ENCODE measurements around the gene MFGE8. TPM values are rescaled to one million over a fixed set of nuclear protein-coding genes. Genes with fewer than 3 reads are reported as not detected.

MFGE8 gene
- total RNA-seq, 4 donors from 2014 or later = 56.9 to 228 (median 74.1) TPM

GRCh38 chr15:88906130-88906529 is 7.0 kb downstream of the MFGE8 start:
- DNase-seq = no peak
- in situ Hi-C loops (cut with MboI; ENCODE audit: low pct_ligation_motif_present in 1 of 4, low pct_unique_long_range_greater_than_20kb in 1 of 4, low sequenced_read_pairs in 3 of 4) (loop anchor here (10.0 to 25.0 kb wide), 4 partner anchors 109 to 281 kb away; no protein-coding TSS in a partner anchor), intact Hi-C loops (cut with DNase I; ENCODE audit: low total_unique reads) (loop anchor here (5.0 to 10.0 kb wide), 2 partner anchors 111 to 269 kb away; no protein-coding TSS in a partner anchor)
- H3K4me3 ChIP-seq = no peak overlapping the region
- WGBS, 2 donors (ENCODE audit: low coverage in 1 of 2) = 82% methylated on average over 1 of the region's 1 CpG; no CpG with 5 or more reads in 1 of the 2 donors
- H3K27ac ChIP-seq = no peak overlapping the region
- H3K36me3 ChIP-seq = no peaks in the 10 kb centered on the region
- no peaks in the 10 kb centered on the region for H3K9me3 ChIP-seq
- no peaks in the 10 kb centered on the region for H3K27me3 ChIP-seq
- TF ChIP-seq EP300 (IDR thresholded peaks at IDR 0.05; ENCODE audit: low read depth) (no peak), POLR2A (IDR thresholded peaks at IDR 0.05) (no peak), CTCF (IDR thresholded peaks at IDR 0.05) (no peak), POLR2AphosphoS5 (IDR thresholded peaks at IDR 0.05) (no peak)
- peaks cover 0 to 12% (median 4%) of the 10 kb centered on the region in 4 donors for H3K4me1 ChIP-seq

GRCh38 chr15:88905576-88905975 is 7.6 kb downstream of the MFGE8 start:
- no peak overlapping the region for H3K4me3 ChIP-seq
- no peak for DNase-seq
- in situ Hi-C loops (cut with MboI; ENCODE audit: low pct_ligation_motif_present in 1 of 4, low pct_unique_long_range_greater_than_20kb in 1 of 4, low sequenced_read_pairs in 3 of 4) = loop anchor here (10.0 to 25.0 kb wide), 4 partner anchors 109 to 282 kb away; no protein-coding TSS in a partner anchor
- TF ChIP-seq CTCF (IDR thresholded peaks at IDR 0.05) (no peak), POLR2AphosphoS5 (IDR thresholded peaks at IDR 0.05) (no peak), EP300 (IDR thresholded peaks at IDR 0.05; ENCODE audit: low read depth) (no peak), POLR2A (IDR thresholded peaks at IDR 0.05) (no peak)
- H3K27ac ChIP-seq = no peak overlapping the region
- no peaks in the 10 kb centered on the region for H3K9me3 ChIP-seq
- H3K36me3 ChIP-seq = no peaks in the 10 kb centered on the region
- H3K27me3 ChIP-seq = no peaks in the 10 kb centered on the region
- peaks cover 0 to 12% (median 4%) of the 10 kb centered on the region in 4 donors for H3K4me1 ChIP-seq
- WGBS, 2 donors (ENCODE audit: low coverage in 1 of 2) = 69% methylated on average over 8 of the region's 11 CpGs; no CpG with 5 or more reads in 1 of the 2 donors
- intact Hi-C loops (cut with DNase I; ENCODE audit: low total_unique reads) = loop anchor here (5.0 to 10.0 kb wide), 2 partner anchors 112 to 269 kb away; no protein-coding TSS in a partner anchor

GRCh38 chr15:88904624-88905327 is 8.4 kb downstream of the MFGE8 start:
- peak; percentile 95 to 99 (median 99) for TF ChIP-seq CTCF (IDR thresholded peaks at IDR 0.05)
- TF ChIP-seq EP300 (IDR thresholded peaks at IDR 0.05; ENCODE audit: low read depth) = no peak
- intact Hi-C loops (cut with DNase I; ENCODE audit: low total_unique reads) = loop anchor here (5.0 to 10.0 kb wide), 2 partner anchors 113 to 270 kb away; no protein-coding TSS in a partner anchor
- Histone ChIP-seq H3K27me3 (no peaks in the 10 kb centered on the region), H3K36me3 (no peaks in the 10 kb centered on the region), H3K9me3 (no peaks in the 10 kb centered on the region), H3K4me3 (no peak overlapping the region), H3K27ac (no peak overlapping the region), H3K4me1 (peaks cover 0 to 12% (median 4%) of the 10 kb centered on the region in 4 donors)
- in situ Hi-C loops (cut with MboI; ENCODE audit: low pct_ligation_motif_present in 1 of 4, low pct_unique_long_range_greater_than_20kb in 1 of 4, low sequenced_read_pairs in 3 of 4) = loop anchor here (10.0 to 25.0 kb wide), 4 partner anchors 110 to 283 kb away; no protein-coding TSS in a partner anchor
- 23 to 30% methylated on average over 4 to 10 of the region's 10 CpGs for WGBS, 2 donors (ENCODE audit: low coverage in 1 of 2)
- DNase-seq = peak; percentile 87

GRCh38 chr15:88904257-88904623 is 8.9 kb downstream of the MFGE8 start:
- H3K9me3 ChIP-seq = no peaks in the 10 kb centered on the region
- no peak overlapping the region for H3K4me3 ChIP-seq
- in situ Hi-C loops (cut with MboI; ENCODE audit: low pct_ligation_motif_present in 1 of 4, low pct_unique_long_range_greater_than_20kb in 1 of 4, low sequenced_read_pairs in 3 of 4) (loop anchor here (10.0 to 25.0 kb wide), 4 partner anchors 111 to 283 kb away; no protein-coding TSS in a partner anchor), intact Hi-C loops (cut with DNase I; ENCODE audit: low total_unique reads) (loop anchor here (10.0 kb wide), 1 partner anchor 271 kb away; no protein-coding TSS in a partner anchor)
- no peak overlapping the region for H3K27ac ChIP-seq
- no peak for DNase-seq
- H3K27me3 ChIP-seq = no peaks in the 10 kb centered on the region
- H3K36me3 ChIP-seq = no peaks in the 10 kb centered on the region
- TF ChIP-seq CTCF (IDR thresholded peaks at IDR 0.05) (no peak), EP300 (IDR thresholded peaks at IDR 0.05; ENCODE audit: low read depth) (no peak), POLR2A (IDR thresholded peaks at IDR 0.05) (no peak), POLR2AphosphoS5 (IDR thresholded peaks at IDR 0.05) (no peak)
- H3K4me1 ChIP-seq = peaks cover 0 to 12% (median 4%) of the 10 kb centered on the region in 4 donors
- WGBS, 2 donors (ENCODE audit: low coverage in 1 of 2) = 50 to 71% methylated on average over 2 of the region's 2 CpGs

Data from transverse colon (tissue), 4 donors.